HT1080 (cell line): ENCODE results near the gene ABHD17C. TPM values are rescaled to one million over a fixed set of nuclear protein-coding genes. Genes with fewer than 3 reads are reported as not detected.

Source experiments
- DNase-seq: peaks from one replicate; pipeline ENCODE4 v3.0.0-alpha.2; 2015; ENCODE audit warnings: low read depth
- total RNA-seq: library from RNA; depleted of rRNA; stranded (reverse); fragments of >200 nt; shearing (Covaris generic); gene quantifications from 2 replicates; pipeline ENCODE4 v1.2.3, GENCODE V29; 2014

ABHD17C gene
- total RNA-seq, 1 experiment from 2014 or later: 8.0 TPM

GRCh38 chr15:80689294-80689693 is 5.8 kb upstream of the ABHD17C start:
- no peak for DNase-seq

GRCh38 chr15:80689716-80690115 is 5.4 kb upstream of the ABHD17C start:
- DNase-seq: no peak

GRCh38 chr15:80691575-80691974 is 3.5 kb upstream of the ABHD17C start:
- DNase-seq: no peak

GRCh38 chr15:80693682-80694610 is 1.2 kb upstream of the ABHD17C start:
- peak; percentile 17 for DNase-seq

- no peak for DNase-seq
Observed at GRCh38 chr15:80694611-80695098, 455 bp upstream of the ABHD17C start.

GRCh38 chr15:80695911-80696661 is 976 bp downstream of the ABHD17C start:
- DNase-seq: peak; percentile 53

- DNase-seq: no peak
Observed at GRCh38 chr15:80697075-80697685, 2.1 kb downstream of the ABHD17C start.

- peak; percentile 9 for DNase-seq
Observed at GRCh38 chr15:80698676-80699075, 3.6 kb downstream of the ABHD17C start.

GRCh38 chr15:80699981-80700380 is 4.9 kb downstream of the ABHD17C start:
- DNase-seq: no peak

GRCh38 chr15:80701676-80702311 is 6.7 kb downstream of the ABHD17C start:
- no peak for DNase-seq

GRCh38 chr15:80703081-80703480 is 8.0 kb downstream of the ABHD17C start:
- no peak for DNase-seq

GRCh38 chr15:80703965-80704364 is 8.9 kb downstream of the ABHD17C start:
- no peak for DNase-seq

- no peak for DNase-seq
Observed at GRCh38 chr15:80706161-80706560, 11.1 kb downstream of the ABHD17C start.

- DNase-seq: no peak
Observed at GRCh38 chr15:80709542-80709941, 14.4 kb downstream of the ABHD17C start.

- peak; percentile 78 for DNase-seq
Observed at GRCh38 chr15:80710635-80711554, 15.8 kb downstream of the ABHD17C start.

GRCh38 chr15:80711886-80712285 is 16.8 kb downstream of the ABHD17C start:
- DNase-seq: no peak

- DNase-seq: no peak
Observed at GRCh38 chr15:80712956-80713355, 17.8 kb downstream of the ABHD17C start.

- DNase-seq: no peak
Observed at GRCh38 chr15:80721476-80721875, 26.4 kb downstream of the ABHD17C start.

GRCh38 chr15:80722811-80723210 is 27.7 kb downstream of the ABHD17C start:
- DNase-seq: no peak

- DNase-seq: no peak
Observed at GRCh38 chr15:80727196-80727595, 32.1 kb downstream of the ABHD17C start.
